OCI-LY7 (cell line): ENCODE results near the gene TMEM242.

Experiments used
- CTCF ChIP-seq: fragments of 200-600 bp; sonication (generic); conservative IDR thresholded peaks from 2 replicates; pipeline ENCODE4 v1.5.1; 2014; ENCODE audit warnings: mild to moderate bottlenecking, antibody characterized with exemption, low read length, moderate library complexity, mixed read lengths
- EZH2phosphoT487 ChIP-seq: fragments of 200-600 bp; sonication (generic); IDR thresholded peaks from 2 replicates; pipeline ENCODE4 v1.6.1; 2018; ENCODE audit warnings: low read depth, borderline replicate concordance, mild to moderate bottlenecking, mixed run types, antibody characterized with exemption, low read length, moderate library complexity, mixed read lengths

GRCh38 chr6:157270308-157270707 is 53.0 kb downstream of the TMEM242 start:
- TF ChIP-seq CTCF: no peak
- no peak for TF ChIP-seq EZH2phosphoT487
